Nephron (organoid): ENCODE results near the gene EFR3B.

ENCODE experiments used
- H3K27ac Mint-ChIP-seq, 3 experiments: 2 replicates each; pipeline ENCODE4 v1.8.0; 2020; ENCODE audit warnings: mixed read lengths in 3 of 3, mild to moderate bottlenecking in 2 of 3, moderate library complexity in 1 of 3
- H3K27me3 Mint-ChIP-seq: 2 replicates; pipeline ENCODE4 v1.8.0; 2021; ENCODE audit warnings: low read depth, mild to moderate bottlenecking, moderate library complexity, mixed read lengths
- H3K36me3 Mint-ChIP-seq: 2 replicates; pipeline ENCODE4 v1.8.0; 2020; ENCODE audit warnings: low read depth, mixed read lengths
- H3K4me1 Mint-ChIP-seq: 2 replicates; pipeline ENCODE4 v1.8.0; 2020; ENCODE audit warnings: mixed read lengths
- H3K4me3 Mint-ChIP-seq, 3 experiments: 2 replicates each; pipeline ENCODE4 v1.8.0; 2020; ENCODE audit warnings: mild to moderate bottlenecking in 3 of 3, mixed read lengths in 3 of 3, moderate library complexity in 2 of 3
- H3K9me3 Mint-ChIP-seq: 2 replicates; pipeline ENCODE4 v1.8.0; 2020; ENCODE audit warnings: mixed read lengths
- CTCF ChIP-seq, 3 experiments: fragments of 200-600 bp; sonication (generic); IDR thresholded peaks; one replicate each; pipeline ENCODE4 v1.5.0; 2021; ENCODE audit warnings: antibody characterized with exemption in 3 of 3; ENCODE audit not compliant: unreplicated experiment in 3 of 3

The EFR3B gene

DNA sequence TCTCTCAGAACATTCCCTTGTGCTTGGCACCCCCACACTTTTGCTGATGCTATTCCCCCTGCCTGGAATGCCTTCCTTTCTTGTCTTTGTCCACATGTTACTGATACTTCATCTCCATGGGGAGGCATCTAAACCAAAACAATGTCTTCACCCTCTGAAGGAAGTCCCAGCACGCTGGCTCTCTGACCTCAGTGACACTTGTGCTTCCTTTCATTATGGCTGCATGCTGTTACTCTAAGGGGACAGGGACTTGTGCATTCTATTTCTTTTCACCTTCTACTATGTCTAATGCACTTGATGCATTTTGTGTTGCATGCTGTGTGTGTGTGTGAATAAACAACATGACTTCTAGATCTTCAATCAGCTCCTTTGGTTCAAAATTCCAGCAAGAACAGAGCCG, 24.6 kb downstream of the EFR3B start:
- no peak overlapping the region for H3K4me3 Mint-ChIP-seq
- peaks cover 7% of the 10 kb centered on the region for H3K4me1 Mint-ChIP-seq
- H3K36me3 Mint-ChIP-seq, result no peaks in the 10 kb centered on the region
- H3K27me3 Mint-ChIP-seq, result no peaks in the 10 kb centered on the region
- no peak for TF ChIP-seq CTCF (IDR thresholded peaks at IDR 0.05; ENCODE audit: unreplicated experiment in 3 of 3)
- peaks cover 4% of the 10 kb centered on the region for H3K9me3 Mint-ChIP-seq
- H3K27ac Mint-ChIP-seq, result no peak overlapping the region

DNA sequence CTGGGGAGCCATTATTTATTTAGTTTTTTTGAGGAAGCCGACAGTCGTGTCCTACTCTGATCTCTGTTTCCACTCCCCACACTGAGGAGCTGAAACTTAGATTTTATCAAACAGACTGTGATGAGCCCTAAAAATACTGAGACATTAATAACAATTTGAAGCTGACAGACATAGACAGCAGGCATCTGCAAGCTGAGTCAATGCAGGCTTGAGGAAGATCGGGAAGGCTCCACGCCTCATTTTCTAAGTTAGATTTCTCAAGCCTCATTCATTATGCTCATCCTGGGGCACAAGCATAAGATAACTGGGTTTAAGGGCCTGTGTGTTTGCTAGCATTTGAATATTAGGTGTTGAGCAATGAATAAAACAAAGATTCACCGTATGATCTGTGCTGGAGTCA, 26.3 kb downstream of the EFR3B start:
- Mint-ChIP-seq H3K27me3 (no peaks in the 10 kb centered on the region), H3K9me3 (peaks cover 6% of the 10 kb centered on the region), H3K4me1 (peaks cover 15% of the 10 kb centered on the region), H3K27ac (no peak overlapping the region), H3K4me3 (no peak overlapping the region), H3K36me3 (no peaks in the 10 kb centered on the region)
- TF ChIP-seq CTCF (IDR thresholded peaks at IDR 0.05; ENCODE audit: unreplicated experiment in 3 of 3), result no peak

GRCh38 chr2:25071966-25072365, 30.1 kb downstream of the EFR3B start:
- Mint-ChIP-seq H3K4me3 (no peak overlapping the region), H3K4me1 (peaks cover 15% of the 10 kb centered on the region), H3K36me3 (peaks cover 7% of the 10 kb centered on the region), H3K27ac (no peak overlapping the region), H3K27me3 (peaks cover 5% of the 10 kb centered on the region), H3K9me3 (peaks cover 5% of the 10 kb centered on the region)
- TF ChIP-seq CTCF (IDR thresholded peaks at IDR 0.05; ENCODE audit: unreplicated experiment in 3 of 3), result no peak

DNA sequence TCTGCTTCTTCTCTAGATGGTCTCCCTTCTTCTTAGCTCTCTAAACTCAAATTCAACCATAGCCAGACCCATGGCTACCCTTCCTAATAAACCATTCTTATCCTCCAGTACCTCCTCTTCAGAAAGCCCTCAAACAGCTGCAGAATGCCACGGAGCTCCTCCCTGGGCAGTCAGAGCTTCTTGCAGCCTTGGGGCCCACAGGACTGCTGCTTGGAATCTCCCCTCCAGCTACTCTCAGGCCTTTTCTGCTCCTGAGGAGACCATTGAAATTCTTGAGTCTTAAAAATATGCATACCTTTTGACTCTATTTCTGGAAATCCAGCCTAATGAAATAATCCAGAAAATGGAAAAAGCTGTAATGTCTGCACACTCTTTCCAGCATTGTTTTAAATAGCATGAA, 30.7 kb downstream of the EFR3B start:
- H3K36me3 Mint-ChIP-seq, result peaks cover 7% of the 10 kb centered on the region
- TF ChIP-seq CTCF (IDR thresholded peaks at IDR 0.05; ENCODE audit: unreplicated experiment in 3 of 3), result no peak
- H3K27me3 Mint-ChIP-seq, result peaks cover 6% of the 10 kb centered on the region
- H3K4me1 Mint-ChIP-seq, result peaks cover 16% of the 10 kb centered on the region
- H3K27ac Mint-ChIP-seq, result no peak overlapping the region
- no peak overlapping the region for H3K4me3 Mint-ChIP-seq
- H3K9me3 Mint-ChIP-seq, result peaks cover 5% of the 10 kb centered on the region

DNA sequence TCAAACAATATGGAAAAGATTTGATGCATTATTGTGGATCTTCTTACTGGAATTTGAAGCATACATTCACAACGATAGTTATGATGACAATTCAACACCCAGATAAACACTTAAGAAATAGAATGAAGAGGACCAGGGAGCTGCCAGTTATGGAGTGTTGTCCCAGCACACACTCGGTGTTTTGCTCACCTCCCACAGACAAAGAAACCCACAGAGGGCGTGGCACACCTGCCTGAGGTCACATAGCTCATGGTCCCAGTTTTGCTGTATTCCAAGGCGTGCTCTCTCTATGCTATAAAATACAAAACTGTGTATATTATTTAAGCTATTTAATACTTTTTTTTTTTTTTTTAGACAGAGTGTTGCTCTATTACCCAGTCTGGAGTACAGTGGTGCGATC, 31.1 kb downstream of the EFR3B start:
- no peak for TF ChIP-seq CTCF (IDR thresholded peaks at IDR 0.05; ENCODE audit: unreplicated experiment in 3 of 3)
- Mint-ChIP-seq H3K4me1 (peaks cover 18% of the 10 kb centered on the region), H3K9me3 (peaks cover 5% of the 10 kb centered on the region), H3K4me3 (no peak overlapping the region), H3K27me3 (peaks cover 6% of the 10 kb centered on the region), H3K27ac (no peak overlapping the region), H3K36me3 (peaks cover 7% of the 10 kb centered on the region)

- H3K9me3 Mint-ChIP-seq, result peaks cover 5% of the 10 kb centered on the region
- H3K4me3 Mint-ChIP-seq, result no peak overlapping the region
- H3K27ac Mint-ChIP-seq, result no peak overlapping the region
- no peak for TF ChIP-seq CTCF (IDR thresholded peaks at IDR 0.05; ENCODE audit: unreplicated experiment in 3 of 3)
- peaks cover 27% of the 10 kb centered on the region for H3K4me1 Mint-ChIP-seq
- peaks cover 10% of the 10 kb centered on the region for H3K27me3 Mint-ChIP-seq
- peaks cover 7% of the 10 kb centered on the region for H3K36me3 Mint-ChIP-seq
Observed at GRCh38 chr2:25073914-25074313, 32.0 kb downstream of the EFR3B start.
